GM18517 (cell line): Measurements from ENCODE around the gene ZFYVE28.
"Not testable (repeated sequence)": the region's sequence is repeated elsewhere in the genome, so short reads cannot be mapped to it uniquely, and the experiment has no call there.

Experiments
- ATAC-seq: cut with Tn5 transposase; IDR thresholded peaks from one replicate; pipeline ENCODE4 v1.9.1; 2021; ENCODE audit warnings: mild to moderate bottlenecking, moderate library complexity; ENCODE audit not compliant: unreplicated experiment

The ZFYVE28 gene

DNA sequence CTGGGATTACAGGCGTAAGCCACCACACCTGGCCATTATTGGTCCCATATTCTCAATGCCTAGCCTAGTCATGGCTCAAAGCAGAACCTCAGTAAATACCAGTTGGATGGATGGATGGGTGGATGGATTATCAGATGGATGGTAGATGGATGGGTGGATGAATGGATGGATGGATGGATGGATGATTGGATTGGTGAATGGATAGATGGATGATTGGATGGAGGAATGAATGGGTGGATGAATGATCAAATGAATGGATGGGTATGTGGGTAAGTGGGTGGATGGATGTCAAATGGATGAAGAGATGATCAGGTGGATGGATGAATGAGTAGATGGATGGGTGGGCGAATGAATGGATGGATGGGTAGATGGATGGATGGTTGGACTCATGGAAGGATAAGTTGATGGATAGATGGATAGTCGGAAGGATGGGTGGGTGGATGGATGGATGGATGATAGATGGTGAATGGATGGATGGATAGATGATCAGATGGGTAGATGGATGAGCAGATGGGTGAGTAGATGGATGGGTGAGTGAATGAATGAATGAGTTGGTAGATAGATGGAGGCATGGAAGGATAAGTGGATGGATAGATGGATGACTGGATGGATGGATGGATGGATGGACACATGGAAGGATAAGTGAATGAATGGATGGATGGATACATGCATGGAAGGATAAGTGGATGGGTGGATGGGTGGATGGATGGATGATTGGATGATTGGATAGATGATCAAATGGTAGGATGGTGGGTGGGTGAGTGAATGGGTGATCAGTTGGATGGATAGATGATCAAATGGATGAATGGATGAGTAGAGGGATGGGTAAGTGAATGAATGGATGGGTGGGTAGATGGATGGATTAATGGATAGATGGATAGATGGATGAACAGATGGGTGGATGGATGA is 28.5 kb upstream of the ZFYVE28 start:
- no peak for ATAC-seq

- ATAC-seq, result no peak
These were observed 27.1 kb upstream of the ZFYVE28 start for GRCh38 chr4:2445571-2445970.

DNA sequence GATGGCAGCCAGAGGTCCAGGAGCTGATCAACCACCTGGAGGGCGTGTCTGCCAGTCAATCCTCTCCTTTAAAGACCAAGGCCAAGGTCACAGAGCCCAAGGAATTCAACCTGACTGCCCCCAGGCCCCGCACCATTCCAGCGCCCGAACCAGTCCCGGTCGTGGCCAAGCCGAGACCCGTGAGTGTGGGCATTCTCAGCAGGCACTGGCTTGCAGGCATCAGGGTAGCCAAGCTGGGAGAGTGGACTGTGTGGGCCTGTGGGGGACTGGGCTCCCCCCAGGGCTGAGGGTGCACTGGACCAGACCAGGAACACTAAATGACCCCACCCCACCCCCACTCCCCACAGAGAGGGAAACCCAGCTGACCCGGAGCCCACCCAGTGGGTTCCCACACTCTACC is 26.7 kb upstream of the ZFYVE28 start:
- ATAC-seq, result no peak

DNA sequence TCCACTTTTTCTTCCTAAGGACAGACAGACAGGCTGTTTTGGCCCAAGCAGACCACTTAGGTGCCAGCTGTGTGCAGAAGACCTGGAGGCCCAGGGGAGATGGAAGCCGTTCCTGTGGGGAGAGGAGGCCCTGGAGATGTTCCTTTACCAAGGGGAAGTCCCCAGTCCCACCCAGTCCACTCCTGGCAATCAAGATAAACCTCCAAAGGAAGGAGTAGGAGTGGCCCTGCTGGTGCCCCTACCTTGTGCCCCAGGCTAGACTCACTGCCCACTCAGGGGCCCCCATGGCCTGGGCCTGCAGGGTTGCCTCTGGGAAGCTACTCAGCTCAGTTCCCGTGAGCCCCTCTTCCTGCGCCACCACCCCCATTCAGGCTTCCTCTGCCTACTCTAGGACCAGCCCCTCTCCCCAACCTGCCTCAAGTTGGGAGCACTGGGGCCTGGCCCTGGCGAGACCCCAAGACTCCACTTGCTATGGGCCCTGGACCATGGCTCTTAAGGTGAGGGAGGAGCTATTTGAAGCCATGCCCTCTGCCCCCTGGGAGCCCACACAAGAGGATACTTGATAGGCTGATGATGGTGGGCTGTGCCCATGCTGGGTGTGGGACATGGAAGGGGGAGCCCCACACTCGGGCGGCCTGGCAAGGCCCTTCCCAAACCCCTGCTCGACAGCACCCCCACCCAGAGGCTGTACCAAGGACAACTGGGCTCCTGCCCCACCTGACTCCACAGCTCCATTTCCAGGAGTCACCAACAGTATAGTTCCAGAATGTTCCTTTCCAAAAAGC is 25.7 kb upstream of the ZFYVE28 start:
- ATAC-seq, result no peak

DNA sequence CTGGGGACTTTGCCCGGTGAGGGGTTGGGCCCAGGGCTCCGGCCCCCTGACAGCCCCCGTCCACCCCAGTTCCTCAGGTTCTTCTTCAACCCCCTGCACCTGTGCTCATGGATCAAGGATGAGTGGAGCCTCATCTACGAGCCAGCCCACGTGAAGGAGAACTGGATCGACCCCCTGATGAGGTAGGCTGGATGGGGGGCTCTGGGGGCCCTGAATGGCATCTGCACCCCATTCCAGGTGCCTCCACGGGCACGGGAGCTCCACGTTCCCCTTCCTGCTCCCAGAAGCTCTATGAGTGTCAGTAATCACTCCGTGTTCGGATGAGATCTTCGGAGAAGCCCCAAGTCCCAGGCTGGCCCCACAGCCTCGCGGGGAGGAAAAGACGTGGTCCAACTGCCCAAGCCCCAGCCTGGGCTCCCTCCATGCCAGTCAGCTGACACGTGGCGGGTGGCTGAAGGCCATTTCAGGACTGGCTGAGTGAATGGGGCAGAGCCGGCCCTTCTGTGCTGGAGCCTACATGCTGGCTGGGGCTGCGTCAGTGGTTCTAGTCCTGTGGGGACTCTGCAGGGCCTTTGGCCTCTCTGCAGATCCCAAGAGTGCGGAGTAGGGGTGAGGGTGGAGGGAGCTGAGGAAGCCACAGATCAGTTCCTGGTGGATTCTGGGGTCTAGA is 24.8 kb upstream of the ZFYVE28 start:
- no peak for ATAC-seq

- no peak for ATAC-seq
These were observed 23.9 kb upstream of the ZFYVE28 start for GRCh38 chr4:2442175-2442993.

DNA sequence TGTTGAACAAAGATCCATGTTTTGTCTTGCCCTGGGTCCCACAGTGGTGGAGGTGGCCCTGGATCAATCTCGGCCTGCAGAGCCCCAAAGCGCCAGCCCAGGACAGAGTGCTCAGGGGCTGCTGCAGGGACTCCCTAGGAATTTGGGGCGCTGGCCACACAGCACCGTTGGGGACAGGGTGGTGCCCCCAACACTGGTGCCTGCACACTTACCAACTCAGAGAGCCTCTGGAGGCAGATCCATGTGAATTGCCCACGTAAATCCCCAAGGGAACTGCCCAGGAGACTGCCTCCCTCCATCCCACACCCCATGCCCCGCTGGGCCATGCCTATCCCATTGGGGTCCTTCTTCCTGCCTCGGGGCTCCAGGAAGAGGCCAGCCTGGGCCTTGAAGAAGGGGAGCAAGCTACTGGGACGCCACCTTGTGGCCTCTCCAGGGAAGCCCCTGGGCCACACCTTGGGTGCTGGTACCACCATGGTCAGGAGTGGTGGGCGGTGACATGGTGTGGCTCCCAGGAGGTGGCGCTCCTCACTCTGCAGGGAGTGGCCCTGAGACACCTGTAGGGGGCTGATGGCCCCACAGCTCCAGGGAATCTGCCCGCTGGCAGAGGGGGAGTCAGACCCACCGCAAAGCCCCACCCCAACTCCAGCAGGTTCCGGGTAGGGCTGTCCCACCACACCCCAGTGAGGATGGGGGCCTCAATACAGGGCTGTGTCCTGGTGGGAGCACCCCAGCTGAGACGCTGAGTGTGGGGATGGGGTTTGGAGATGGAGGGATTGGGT is 23.1 kb upstream of the ZFYVE28 start:
- ATAC-seq, result peak; percentile 63

- ATAC-seq, result no peak
These were observed 20.6 kb upstream of the ZFYVE28 start for GRCh38 chr4:2438822-2439718.

DNA sequence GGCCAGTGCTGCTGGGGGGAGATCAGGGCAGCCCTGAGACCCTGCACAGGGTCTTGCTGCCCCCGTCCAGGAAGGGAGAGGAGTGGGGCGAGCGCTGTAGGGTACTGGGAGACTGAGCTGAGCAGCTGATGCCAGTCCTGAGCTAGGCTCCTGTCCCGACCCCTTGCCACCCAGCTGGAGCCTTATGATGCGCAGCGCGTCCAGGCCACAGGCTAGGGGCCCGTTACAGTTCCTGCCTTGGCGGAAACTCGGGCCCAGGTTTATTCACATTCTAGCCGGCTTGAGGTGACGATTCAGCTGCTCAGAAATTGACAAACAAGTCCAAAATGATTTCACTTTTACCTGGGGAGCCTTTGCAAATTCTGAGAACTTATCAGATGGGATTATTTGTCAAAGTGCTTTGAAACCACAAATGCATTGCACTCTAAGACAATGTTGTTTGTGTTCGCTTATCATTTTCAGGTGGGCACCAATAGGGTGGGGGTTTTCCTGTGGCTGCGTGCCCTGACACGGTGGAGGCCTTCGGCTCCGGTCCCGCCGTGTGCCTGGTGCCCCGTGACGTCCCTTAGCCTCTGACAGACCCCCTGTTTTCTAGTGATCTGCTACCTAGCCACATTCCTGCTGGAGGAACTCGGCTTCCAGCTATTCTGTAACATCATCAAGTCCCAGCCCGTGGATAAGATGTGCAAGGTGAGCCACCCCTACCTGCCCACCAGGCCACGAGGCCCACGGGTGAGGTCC is 19.2 kb upstream of the ZFYVE28 start:
- ATAC-seq, result no peak

DNA sequence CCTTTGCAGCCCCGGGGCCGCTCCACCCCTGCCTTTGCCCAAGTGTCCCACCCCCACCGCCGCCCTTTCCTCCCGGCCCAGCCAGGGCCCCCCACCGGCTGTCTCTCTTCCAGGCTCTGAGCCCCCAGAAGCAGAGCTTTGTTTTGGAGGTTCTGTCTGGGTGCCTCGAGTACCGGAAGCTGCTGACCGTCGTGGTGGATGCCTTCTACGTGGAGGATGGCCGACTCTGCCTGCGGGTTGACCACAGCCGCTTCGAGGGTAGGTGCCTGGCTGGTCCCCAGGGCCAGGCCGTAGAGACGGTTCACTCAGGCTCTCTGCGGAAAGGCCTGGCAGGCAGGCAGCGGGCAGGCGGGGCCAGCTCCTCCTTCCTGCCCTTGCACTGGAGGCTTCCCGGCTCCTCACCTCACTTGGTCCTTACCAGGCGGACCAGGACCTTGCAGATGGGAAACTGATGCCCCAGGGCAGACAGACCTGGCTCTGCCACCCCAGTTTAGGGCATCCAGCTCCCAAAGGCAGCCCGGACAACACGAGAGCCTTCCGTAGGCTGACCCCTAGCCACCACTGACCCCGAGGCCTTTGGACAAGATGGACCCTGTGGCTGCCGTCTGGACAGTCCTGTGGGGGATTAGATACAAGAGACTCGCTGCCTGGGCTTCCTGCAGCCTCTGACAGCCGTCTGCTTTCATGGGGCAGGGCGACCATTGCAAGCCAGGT is 18.5 kb upstream of the ZFYVE28 start:
- no peak for ATAC-seq

DNA sequence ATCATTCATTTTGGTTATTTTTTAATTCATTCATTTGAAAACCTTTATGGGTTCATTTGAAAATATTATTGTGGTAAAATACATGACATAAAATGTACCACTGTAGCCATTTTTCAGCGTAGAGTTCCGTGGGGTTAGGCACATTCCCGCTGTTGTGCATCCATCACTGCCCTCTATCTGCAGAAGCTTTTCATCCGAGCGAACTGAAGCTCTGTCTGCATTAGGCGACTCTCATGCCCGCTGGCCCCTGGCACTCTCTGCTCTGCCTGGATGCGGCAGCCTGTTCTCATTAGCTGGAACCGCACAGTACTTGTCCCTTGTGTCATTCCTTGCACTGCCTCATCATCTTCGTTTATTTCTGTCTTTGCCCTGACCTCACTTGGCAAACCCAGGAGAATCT is 17.9 kb upstream of the ZFYVE28 start:
- ATAC-seq, result no peak

DNA sequence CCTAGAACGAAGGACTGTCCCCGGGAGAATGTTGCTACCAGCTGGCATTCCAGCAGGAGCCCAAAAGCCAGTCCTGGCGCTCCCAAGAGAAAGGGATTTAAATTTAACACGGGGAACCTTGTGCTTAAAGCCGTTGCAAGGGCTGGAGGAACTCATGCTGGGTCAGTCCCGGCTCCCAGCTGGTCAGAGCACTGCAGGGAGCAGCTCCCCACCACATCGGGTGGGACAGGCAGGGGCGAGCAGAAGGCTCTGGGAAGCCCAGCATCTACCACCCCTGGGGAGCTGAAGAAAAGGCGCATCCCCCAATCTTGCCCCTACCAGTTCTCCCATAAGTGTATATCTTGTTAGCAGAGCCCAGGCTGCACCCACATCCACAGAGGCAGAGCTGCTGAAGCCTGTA is 16.0 kb upstream of the ZFYVE28 start:
- no peak for ATAC-seq

GRCh38 chr4:2433609-2434350 is 15.3 kb upstream of the ZFYVE28 start:
- ATAC-seq, result no peak

GRCh38 chr4:2432991-2433530 is 14.6 kb upstream of the ZFYVE28 start:
- ATAC-seq, result no peak

- no peak for ATAC-seq
These were observed 13.6 kb upstream of the ZFYVE28 start for GRCh38 chr4:2432004-2432403.

DNA sequence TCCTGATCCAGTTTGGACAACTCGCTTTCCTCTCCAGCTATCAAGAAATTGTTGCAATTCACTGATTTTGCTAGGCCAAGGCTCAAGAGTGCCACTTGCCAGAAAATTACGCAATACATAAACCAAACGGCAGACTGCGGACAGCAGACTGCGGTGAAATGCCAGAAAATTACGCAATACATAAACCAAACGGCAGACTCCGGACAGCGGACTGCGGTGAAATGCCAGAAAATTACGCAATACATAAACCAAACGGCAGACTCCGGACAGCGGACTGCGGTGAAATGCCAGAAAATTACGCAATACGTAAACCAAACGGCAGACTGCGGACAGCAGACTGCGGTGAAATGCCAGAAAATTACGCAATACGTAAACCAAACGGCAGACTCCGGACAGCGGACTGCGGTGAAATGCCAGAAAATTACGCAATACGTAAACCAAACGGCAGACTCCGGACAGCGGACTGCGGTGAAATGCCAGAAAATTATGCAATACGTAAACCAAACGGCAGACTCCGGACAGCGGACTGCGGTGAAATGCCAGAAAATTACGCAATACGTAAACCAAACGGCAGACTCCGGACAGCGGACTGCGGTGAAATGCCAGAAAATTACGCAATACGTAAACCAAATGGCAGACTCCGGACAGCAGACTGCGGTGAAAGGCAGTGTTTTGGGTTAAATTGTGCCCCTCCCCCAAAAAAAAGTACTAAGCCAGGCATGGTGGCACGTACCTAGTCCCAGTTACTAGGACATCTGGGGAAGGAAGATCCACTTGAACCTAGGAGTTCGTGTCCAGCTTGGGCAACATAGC is 11.7 kb upstream of the ZFYVE28 start:
- not testable (repeated sequence) for ATAC-seq
